GM19438 (cell line): Measurements from ENCODE around the gene RPL34.
A peak's percentile ranks its signal among the peaks of the same experiment; 100 is the strongest.
"Not testable (repeated sequence)": the region's sequence is repeated elsewhere in the genome, so short reads cannot be mapped to it uniquely, and the experiment has no call there.

Experiments used
- ATAC-seq: cut with Tn5 transposase; IDR thresholded peaks from one replicate; pipeline ENCODE4 v1.9.1; 2021; ENCODE audit warnings: low read depth; ENCODE audit not compliant: unreplicated experiment

RPL34 gene

GRCh38 chr4:108620101-108620932 is at the start of gene RPL34:
Gene RPL34, plus strand, starts transcription at chr4:108620576. Its CDS starts 1,384 bp downstream, at chr4:108621960.
- ATAC-seq, result peak; percentile 100

DNA sequence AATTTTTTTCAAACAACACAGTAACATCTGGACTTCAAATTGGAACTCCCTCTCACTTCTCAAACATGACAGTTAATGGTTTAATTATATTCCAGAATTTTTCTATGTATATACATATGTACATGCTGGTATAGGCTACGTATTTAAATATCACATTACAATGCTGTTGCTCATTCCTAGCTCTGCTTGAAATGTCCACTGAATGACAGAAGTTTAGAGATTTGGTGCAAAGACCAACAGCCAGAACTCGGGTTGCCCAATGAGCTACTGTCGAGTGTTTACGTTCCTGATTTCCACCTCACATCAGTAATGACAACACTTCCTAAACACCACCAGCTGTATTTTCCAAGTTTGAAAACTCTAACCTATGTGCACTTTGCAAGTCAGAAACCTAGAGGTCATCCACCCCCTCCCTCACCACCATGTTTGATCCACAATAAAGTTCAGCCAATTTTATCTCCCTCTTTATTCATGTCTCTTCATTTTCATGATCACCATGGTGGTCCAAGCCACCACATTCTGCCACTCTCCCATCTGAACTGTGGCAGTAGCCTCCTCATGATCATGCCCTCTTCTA is 49.3 kb upstream of the RPL34 start:
- no peak for ATAC-seq

- ATAC-seq, result no peak
Observed at GRCh38 chr4:108574402-108574801, 46.0 kb upstream of the RPL34 start.

GRCh38 chr4:108581083-108581482 is 39.3 kb upstream of the RPL34 start:
- ATAC-seq, result no peak

GRCh38 chr4:108586778-108587177 is 33.6 kb upstream of the RPL34 start:
- no peak for ATAC-seq

DNA sequence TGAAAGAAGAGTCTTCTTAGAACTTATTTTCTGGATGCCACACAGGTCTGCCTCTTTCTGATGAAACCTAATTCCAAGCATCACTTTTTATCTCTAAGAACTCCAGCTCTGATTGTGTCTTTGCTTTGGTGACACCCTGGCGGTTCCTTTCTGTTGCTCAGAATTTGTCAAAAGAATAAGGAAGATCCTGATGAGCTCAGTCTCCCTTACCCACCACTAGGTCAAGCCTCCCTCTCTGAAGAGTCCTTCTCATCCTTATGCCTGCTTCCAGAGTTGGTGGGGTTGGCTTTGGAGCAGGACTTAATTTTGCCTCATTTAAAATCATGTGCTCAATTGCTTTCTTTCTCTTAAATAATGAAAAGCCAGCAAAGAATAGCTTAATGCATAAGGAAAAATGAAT is 31.5 kb upstream of the RPL34 start:
- ATAC-seq, result no peak

DNA sequence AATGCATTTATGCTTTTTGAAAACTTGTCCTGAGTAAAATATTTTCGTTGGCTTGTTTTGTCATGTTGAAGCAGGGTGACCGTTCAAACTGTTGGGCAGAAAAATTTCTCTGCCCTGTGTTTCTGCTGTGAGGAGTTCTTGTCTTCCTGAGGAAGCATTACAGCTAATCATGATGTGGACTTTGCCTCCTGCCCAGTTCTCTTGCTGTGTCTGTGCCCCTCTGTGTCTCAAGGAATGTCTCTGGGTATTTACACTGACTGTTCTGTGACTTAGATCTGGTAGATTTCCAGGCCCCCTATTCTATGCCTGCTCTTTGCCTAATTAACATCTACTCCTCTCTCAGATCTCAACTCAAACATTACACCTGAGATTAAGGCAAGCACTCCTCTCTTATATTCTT is 30.4 kb upstream of the RPL34 start:
- ATAC-seq, result no peak

DNA sequence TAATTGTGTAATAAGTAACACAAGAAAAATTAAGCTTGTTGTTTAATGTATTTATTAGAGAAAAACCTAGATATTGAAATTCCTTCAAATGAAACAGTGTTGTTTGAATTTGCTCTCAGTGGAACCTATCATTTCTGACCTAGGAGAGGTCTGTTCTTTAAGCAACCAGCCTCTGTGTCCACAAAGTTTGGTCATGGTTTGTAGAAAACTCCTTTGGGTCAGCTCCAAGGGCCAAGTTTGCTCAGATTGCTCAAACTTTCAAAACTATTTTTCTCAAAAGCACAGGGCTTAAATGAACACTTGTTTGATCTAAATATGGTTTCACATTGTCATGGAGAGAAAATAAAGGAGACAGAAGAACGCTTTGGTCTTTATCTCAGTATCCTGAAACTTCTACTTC is 29.6 kb upstream of the RPL34 start:
- ATAC-seq, result no peak

- ATAC-seq, result no peak
Observed at GRCh38 chr4:108592674-108592986, 27.7 kb upstream of the RPL34 start.

DNA sequence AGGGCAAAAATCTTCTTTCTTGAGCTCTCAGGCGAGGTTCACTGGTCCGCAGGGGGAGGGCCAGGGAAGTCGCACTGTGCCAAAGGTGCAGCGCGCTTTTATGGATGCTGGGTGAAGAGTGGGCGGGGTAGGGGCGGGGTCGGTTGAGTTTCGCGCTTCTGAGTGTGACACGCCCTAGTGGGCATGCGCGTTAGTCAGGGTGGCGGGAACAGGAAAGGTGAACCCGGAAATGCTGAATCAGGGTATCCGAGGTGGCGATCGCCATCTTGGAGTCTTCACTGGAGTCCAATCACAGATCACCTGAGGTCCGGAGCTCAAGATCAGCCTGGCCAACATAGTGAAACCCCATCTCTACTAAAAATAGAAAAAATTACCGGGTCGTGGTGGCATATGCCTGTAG is 26.1 kb upstream of the RPL34 start:
- not testable (repeated sequence) for ATAC-seq

DNA sequence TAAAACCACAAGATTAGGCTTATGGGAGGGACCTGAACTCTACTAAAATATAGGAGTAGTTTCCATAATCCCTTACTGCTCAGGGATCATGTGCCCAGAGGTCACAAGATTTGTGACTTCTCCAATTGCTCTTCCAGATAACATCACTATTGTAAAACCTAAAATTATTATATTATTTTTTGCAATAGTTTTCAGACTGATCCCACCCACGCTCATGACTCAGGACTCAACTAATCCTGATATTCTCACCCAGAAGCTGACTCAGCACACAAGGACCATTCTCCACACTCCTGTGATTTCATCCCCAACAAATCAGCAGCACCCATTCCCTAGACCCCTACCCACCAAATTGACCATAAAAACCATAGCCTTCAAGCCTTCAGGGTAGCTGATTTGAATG is 24.0 kb upstream of the RPL34 start:
- ATAC-seq, result no peak

DNA sequence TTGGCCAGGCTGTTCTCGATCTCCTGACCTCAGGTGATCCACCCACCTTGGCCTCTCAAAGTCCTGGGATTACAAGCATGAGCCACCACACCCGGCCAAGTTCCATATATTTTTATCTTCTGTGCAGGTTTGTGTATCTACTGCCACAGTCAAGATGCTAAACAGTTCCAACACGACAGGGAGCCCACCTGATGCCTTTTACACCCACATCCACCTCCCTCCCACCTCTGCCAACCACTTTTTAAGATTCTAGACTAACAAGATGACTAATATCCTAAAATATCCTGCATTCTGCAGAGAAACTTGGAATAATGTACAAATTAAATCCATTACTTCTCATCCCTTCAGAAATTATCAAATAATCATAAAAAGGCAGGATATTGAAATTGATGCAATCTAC is 19.3 kb upstream of the RPL34 start:
- no peak for ATAC-seq

GRCh38 chr4:108601532-108601931 is 18.8 kb upstream of the RPL34 start:
- no peak for ATAC-seq

- ATAC-seq, result no peak
Observed at GRCh38 chr4:108602163-108602562, 18.2 kb upstream of the RPL34 start.

- no peak for ATAC-seq
Observed at GRCh38 chr4:108607079-108607815, 13.1 kb upstream of the RPL34 start.

DNA sequence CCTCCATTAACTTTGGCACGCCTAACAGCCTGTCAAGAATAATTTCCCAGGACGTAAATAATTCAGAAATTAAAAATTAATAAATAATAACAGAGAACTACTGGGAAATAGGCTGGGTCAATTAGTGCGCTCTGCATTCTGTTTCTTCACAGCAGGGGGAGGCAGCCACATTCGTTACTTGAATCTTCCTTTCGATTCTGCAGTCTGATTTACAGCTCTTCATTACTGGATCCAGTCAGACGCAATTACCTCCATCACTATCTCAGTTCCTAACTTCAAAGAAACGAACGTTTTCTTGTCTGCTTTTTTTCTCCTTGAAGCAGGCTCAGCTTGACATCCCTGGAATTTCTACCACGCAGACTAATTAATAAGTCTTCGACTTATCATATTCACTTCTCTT is 9.0 kb upstream of the RPL34 start:
- ATAC-seq, result no peak

GRCh38 chr4:108612365-108612764 is 8.0 kb upstream of the RPL34 start:
- no peak for ATAC-seq

DNA sequence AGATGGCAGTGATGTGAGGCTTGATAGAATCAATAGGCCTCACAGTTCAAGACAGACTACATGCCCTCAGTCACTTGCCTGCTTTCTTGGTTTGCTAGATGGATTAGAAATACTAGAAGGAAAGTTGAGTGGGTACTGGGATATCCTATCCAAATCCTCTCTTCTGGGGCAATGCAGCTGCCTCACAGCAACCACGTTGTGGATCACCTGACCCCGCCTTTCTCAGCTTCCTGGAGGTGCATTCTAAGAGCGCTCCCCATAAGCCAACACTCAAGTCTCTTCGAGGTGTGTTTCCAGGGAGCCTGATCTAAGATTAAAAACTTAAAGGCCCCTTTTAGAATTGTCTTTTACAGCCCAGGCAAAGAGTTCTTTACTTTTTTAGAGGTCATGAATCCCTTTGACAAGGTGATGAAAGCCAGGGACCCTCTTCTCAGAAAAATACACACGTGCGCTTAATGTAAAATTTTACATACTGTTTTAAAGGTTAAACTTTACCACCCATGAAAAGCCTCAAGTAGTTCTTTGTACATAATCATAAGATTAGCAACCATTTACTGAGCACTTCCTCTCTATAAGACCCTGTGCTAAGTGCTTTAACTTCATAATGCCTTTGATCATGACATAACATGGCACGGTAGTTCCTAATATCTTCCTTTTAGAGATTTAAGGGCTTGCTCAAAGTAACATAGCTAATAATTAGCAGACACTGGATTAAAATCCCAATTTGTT is 840 bp upstream of the RPL34 start:
- peak; percentile 17 for ATAC-seq

- ATAC-seq, result no peak
Observed at GRCh38 chr4:108620933-108621905, 843 bp downstream of the RPL34 start.

GRCh38 chr4:108622022-108622421 is 1.6 kb downstream of the RPL34 start:
- no peak for ATAC-seq
